GM20000 (cell line): ENCODE data around the gene FBLN1.
A peak's percentile ranks its signal among the peaks of the same experiment; 100 is the strongest.

Source experiments
- DNase-seq: peaks from one replicate; pipeline ENCODE4 v3.0.0; 2012; ENCODE audit warnings: low spot score
- CTCF ChIP-seq: IDR thresholded peaks from 2 replicates; pipeline ENCODE4 v1.5.1; 2012; ENCODE audit warnings: mild to moderate bottlenecking, control low read depth; ENCODE audit errors: extremely low read depth, missing control alignments

FBLN1 gene

GRCh38 chr22:45577746-45578523, 75.3 kb downstream of the FBLN1 start:
- TF ChIP-seq CTCF, result peak; percentile 94
- DNase-seq, result peak; percentile 82

- DNase-seq, result no peak
- no peak for TF ChIP-seq CTCF
Observed at GRCh38 chr22:45578524-45579147, 76.0 kb downstream of the FBLN1 start.

GRCh38 chr22:45579306-45579705, 76.6 kb downstream of the FBLN1 start:
- no peak for DNase-seq
- TF ChIP-seq CTCF, result no peak

- no peak for TF ChIP-seq CTCF
- DNase-seq, result no peak
Observed at GRCh38 chr22:45579806-45580725, 77.4 kb downstream of the FBLN1 start.

- no peak for DNase-seq
- no peak for TF ChIP-seq CTCF
Observed at GRCh38 chr22:45580726-45581381, 78.2 kb downstream of the FBLN1 start.

- TF ChIP-seq CTCF, result no peak
- DNase-seq, result no peak
Observed at GRCh38 chr22:45581549-45582080, 78.9 kb downstream of the FBLN1 start.
